Common myeloid progenitor, CD34-positive (primary cell): Measurements from ENCODE around the gene ACTG2.

Source experiments
- CTCF ChIA-PET: fragments of 350-600 bp; sonication (Branson Sonifier 250); formaldehyde crosslinking; loops from one replicate; lab custom pipeline; 2021; ENCODE audit warnings: antibody characterized with exemption; lab: Charles Lee
- POLR2A ChIA-PET: fragments of 350-600 bp; sonication (Branson Sonifier 250); formaldehyde crosslinking; loops from one replicate; lab custom pipeline; 2021; ENCODE audit warnings: antibody characterized with exemption; lab: Charles Lee
- DNase-seq, 3 donors: peaks; one replicate each; pipeline versions ENCODE4 v3.0.0 to v3.0.0-alpha.2; 2013
- H3K27ac ChIP-seq, 2 experiments: 1 replicate in 1 of 2; 2 replicates in 1 of 2; pipeline ENCODE4 v1.7.0; 2013; ENCODE audit warnings: inconsistent platforms in 2 of 2, low read length in 2 of 2, mild to moderate bottlenecking in 2 of 2, low read depth in 1 of 2, moderate library complexity in 1 of 2; ENCODE audit not compliant: severe bottlenecking in 2 of 2, insufficient read depth in 1 of 2, poor library complexity in 1 of 2
- H3K27me3 ChIP-seq, 5 experiments: replicated peaks in 2 of 5; 1 replicate in 3 of 5; 2 replicates in 2 of 5; pipeline versions ENCODE4 v1.6.1 to v1.7.0; 2013; ENCODE audit warnings: low read length in 4 of 5, mild to moderate bottlenecking in 2 of 5, moderate library complexity in 2 of 5, inconsistent platforms in 1 of 5; ENCODE audit not compliant: insufficient read depth in 5 of 5, control insufficient read depth in 4 of 5
- H3K36me3 ChIP-seq, 4 experiments: 1 replicate in 2 of 4; 2 replicates in 2 of 4; pipeline versions ENCODE4 v1.6.1 to v1.7.0; 2013; ENCODE audit warnings: low read length in 3 of 4, control low read depth in 1 of 4, mild to moderate bottlenecking in 1 of 4; ENCODE audit not compliant: control insufficient read depth in 4 of 4, insufficient read depth in 4 of 4
- H3K4me1 ChIP-seq, 4 experiments: 1 replicate in 3 of 4; 2 replicates in 1 of 4; pipeline versions ENCODE4 v1.6.1 to v1.7.1; 2013; ENCODE audit warnings: low read length in 3 of 4, mild to moderate bottlenecking in 3 of 4, control low read depth in 1 of 4, inconsistent platforms in 1 of 4, moderate library complexity in 1 of 4; ENCODE audit not compliant: control insufficient read depth in 4 of 4, insufficient read depth in 4 of 4; ENCODE audit errors: control extremely low read depth in 1 of 4
- H3K4me3 ChIP-seq, 7 experiments: 1 replicate in 4 of 7; 2 replicates in 3 of 7; pipeline versions ENCODE4 v1.5.1 to v1.7.0; 2013; ENCODE audit warnings: mild to moderate bottlenecking in 7 of 7, low read length in 6 of 7, moderate library complexity in 6 of 7, inconsistent platforms in 2 of 7, low read depth in 2 of 7, control low read depth in 1 of 7; ENCODE audit not compliant: insufficient read depth in 4 of 7, control insufficient read depth in 1 of 7; ENCODE audit errors: extremely low read depth in 1 of 7
- H3K9me3 ChIP-seq, 5 experiments: 1 replicate in 4 of 5; 2 replicates in 1 of 5; pipeline versions ENCODE4 v1.6.1 to v1.7.1; 2013; ENCODE audit warnings: low read length in 4 of 5, mild to moderate bottlenecking in 2 of 5, inconsistent platforms in 1 of 5, low read depth in 1 of 5, moderate library complexity in 1 of 5; ENCODE audit not compliant: control insufficient read depth in 4 of 5, insufficient read depth in 2 of 5; ENCODE audit errors: control extremely low read depth in 1 of 5
- WGBS: methylation state at CpG from one replicate; pipeline ENCODE4 v1.1.5; 2013; ENCODE audit not compliant: insufficient coverage; 5-methylcytosine and 5-hydroxymethylcytosine counted together

The ACTG2 gene

GRCh38 chr2:73914667-73915066, 21.9 kb downstream of the ACTG2 start:
- no peaks in the 10 kb centered on the region for H3K36me3 ChIP-seq
- WGBS, result no CpG with 5 or more reads among the region's 4 CpGs
- no peak for DNase-seq
- H3K27me3 ChIP-seq, result no peaks in the 10 kb centered on the region
- ChIA-PET CTCF (no interaction called here), POLR2A (interaction anchor here (0.7 kb wide), 1 partner anchor 71 kb away, joined by 3 read pairs; no protein-coding TSS in a partner anchor)
- no peaks in the 10 kb centered on the region for H3K9me3 ChIP-seq
- no peaks in the 10 kb centered on the region for H3K4me1 ChIP-seq
- H3K27ac ChIP-seq, result no peak overlapping the region
- no peak overlapping the region for H3K4me3 ChIP-seq

GRCh38 chr2:73915437-73915993, 22.7 kb downstream of the ACTG2 start:
- WGBS, result 100% methylated on average over 2 of the region's 5 CpGs
- no peak for DNase-seq
- Histone ChIP-seq H3K36me3 (no peaks in the 10 kb centered on the region), H3K27ac (no peak overlapping the region), H3K4me1 (no peaks in the 10 kb centered on the region), H3K27me3 (no peaks in the 10 kb centered on the region), H3K4me3 (no peak overlapping the region), H3K9me3 (no peaks in the 10 kb centered on the region)
- ChIA-PET POLR2A (no interaction called here), CTCF (no interaction called here)

- H3K4me3 ChIP-seq, result no peak overlapping the region
- no peak for DNase-seq
- ChIA-PET CTCF (no interaction called here), POLR2A (no interaction called here)
- H3K27me3 ChIP-seq, result no peaks in the 10 kb centered on the region
- H3K27ac ChIP-seq, result no peak overlapping the region
- no peaks in the 10 kb centered on the region for H3K36me3 ChIP-seq
- 95% methylated on average over 2 of the region's 2 CpGs for WGBS
- no peaks in the 10 kb centered on the region for H3K9me3 ChIP-seq
- peaks cover 0 to 5% (median 2%) of the 10 kb centered on the region in 4 experiments for H3K4me1 ChIP-seq
These were observed 23.9 kb downstream of the ACTG2 start for GRCh38 chr2:73916666-73917065.

- WGBS, result 100% methylated on average over 2 of the region's 2 CpGs
- CTCF ChIA-PET, result interaction anchor here (0.7 kb wide), 1 partner anchor 8 kb away, joined by 3 read pairs; no protein-coding TSS in a partner anchor
- DNase-seq, result no peak
- H3K4me3 ChIP-seq, result no peak overlapping the region
- H3K27me3 ChIP-seq, result no peaks in the 10 kb centered on the region
- H3K9me3 ChIP-seq, result no peaks in the 10 kb centered on the region
- peaks cover 0 to 5% (median 2%) of the 10 kb centered on the region in 4 experiments for H3K4me1 ChIP-seq
- no peaks in the 10 kb centered on the region for H3K36me3 ChIP-seq
- POLR2A ChIA-PET, result no interaction called here
- no peak overlapping the region for H3K27ac ChIP-seq
These were observed 24.5 kb downstream of the ACTG2 start for GRCh38 chr2:73917296-73917695.

- Histone ChIP-seq H3K9me3 (no peaks in the 10 kb centered on the region), H3K27ac (no peak overlapping the region), H3K36me3 (no peaks in the 10 kb centered on the region), H3K4me1 (peaks cover 0 to 6% (median 2%) of the 10 kb centered on the region in 4 experiments), H3K4me3 (no peak overlapping the region), H3K27me3 (no peaks in the 10 kb centered on the region)
- ChIA-PET POLR2A (no interaction called here), CTCF (interaction anchor here (0.7 kb wide), 1 partner anchor 8 kb away, joined by 3 read pairs; no protein-coding TSS in a partner anchor)
- WGBS, result 96% methylated on average over 2 of the region's 4 CpGs
- no peak for DNase-seq
These were observed 24.9 kb downstream of the ACTG2 start for GRCh38 chr2:73917696-73918207.

GRCh38 chr2:73918856-73919255, 26.0 kb downstream of the ACTG2 start:
- H3K9me3 ChIP-seq, result no peaks in the 10 kb centered on the region
- no peaks in the 10 kb centered on the region for H3K27me3 ChIP-seq
- 100% methylated on average over 3 of the region's 3 CpGs for WGBS
- CTCF ChIA-PET, result interaction anchor here (0.8 kb wide), 2 partner anchors 11 to 72 kb away, joined by 3 read pairs; no protein-coding TSS in a partner anchor
- DNase-seq, result no peak
- no peak overlapping the region for H3K4me3 ChIP-seq
- H3K36me3 ChIP-seq, result no peaks in the 10 kb centered on the region
- peaks cover 0 to 9% (median 2%) of the 10 kb centered on the region in 4 experiments for H3K4me1 ChIP-seq
- no peak overlapping the region for H3K27ac ChIP-seq
- POLR2A ChIA-PET, result no interaction called here

- WGBS, result 96% methylated on average over 5 of the region's 7 CpGs
- Histone ChIP-seq H3K4me1 (peaks cover 0 to 9% (median 2%) of the 10 kb centered on the region in 4 experiments), H3K27ac (no peak overlapping the region), H3K4me3 (no peak overlapping the region), H3K9me3 (no peaks in the 10 kb centered on the region), H3K36me3 (no peaks in the 10 kb centered on the region), H3K27me3 (no peaks in the 10 kb centered on the region)
- ChIA-PET CTCF (interaction anchor here (1.4 kb wide), 1 partner anchor 10 kb away, joined by 3 read pairs; no protein-coding TSS in a partner anchor), POLR2A (no interaction called here)
- DNase-seq, result no peak
These were observed 26.9 kb downstream of the ACTG2 start for GRCh38 chr2:73919596-73920228.
